ENCODE data around the gene GEN1.

The GEN1 gene

DNA sequence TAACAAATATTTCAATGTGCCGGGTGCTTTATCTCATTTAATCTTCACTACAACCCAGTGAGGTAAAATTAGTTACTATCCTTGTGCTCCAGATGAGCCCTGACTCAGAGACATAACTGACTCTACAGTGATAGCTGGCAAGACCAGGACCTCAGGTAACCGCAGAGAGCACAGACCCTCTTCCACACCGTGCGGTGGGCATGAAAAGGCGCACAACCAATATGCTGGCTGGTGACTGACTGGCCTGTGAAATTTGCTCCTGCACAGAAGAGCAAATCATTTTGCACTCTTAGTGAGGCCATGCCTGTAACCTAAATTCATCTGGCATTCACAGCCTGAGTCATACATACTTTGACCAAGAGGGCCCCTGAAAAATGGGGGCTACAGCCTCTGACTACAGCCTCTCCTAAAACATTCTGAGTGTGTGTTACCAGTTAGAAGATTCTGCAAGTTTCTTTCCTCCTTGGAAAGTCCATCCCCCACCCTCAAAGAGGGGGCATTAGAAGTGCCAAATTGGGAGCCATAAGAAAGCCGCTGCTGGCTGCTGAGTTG is 39.9 kb downstream of the GEN1 start:
- no peak for TF ChIP-seq POLR2A (IDR thresholded peaks at IDR 0.05; ENCODE audit: low read depth, low read length)
- DNase-seq (ENCODE audit: insufficient read length, low spot score) (no peak), FAIRE-seq (no peak)

DNA sequence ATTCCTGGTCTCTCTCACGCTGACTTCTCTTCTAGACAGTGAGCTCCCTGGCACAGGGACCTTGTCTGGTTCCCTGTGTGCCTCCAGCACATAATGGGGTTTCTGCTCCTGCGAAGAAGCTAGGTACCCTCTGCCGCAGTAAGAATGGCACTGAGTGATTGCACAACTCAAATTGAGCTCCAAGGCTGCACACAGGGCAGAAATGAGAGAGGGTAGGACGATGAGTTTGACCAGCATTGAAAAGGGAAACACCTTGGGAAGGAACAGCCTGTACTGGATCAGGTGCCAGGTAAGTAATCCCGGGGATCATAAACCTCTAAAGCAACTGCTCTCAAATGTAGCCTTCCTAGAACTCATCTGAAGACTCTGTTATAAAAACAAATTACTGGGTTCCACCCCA is 41.4 kb downstream of the GEN1 start:
- no peak for FAIRE-seq
- TF ChIP-seq POLR2A (IDR thresholded peaks at IDR 0.05; ENCODE audit: low read depth, low read length), result no peak
- DNase-seq (ENCODE audit: insufficient read length, low spot score), result no peak

DNA sequence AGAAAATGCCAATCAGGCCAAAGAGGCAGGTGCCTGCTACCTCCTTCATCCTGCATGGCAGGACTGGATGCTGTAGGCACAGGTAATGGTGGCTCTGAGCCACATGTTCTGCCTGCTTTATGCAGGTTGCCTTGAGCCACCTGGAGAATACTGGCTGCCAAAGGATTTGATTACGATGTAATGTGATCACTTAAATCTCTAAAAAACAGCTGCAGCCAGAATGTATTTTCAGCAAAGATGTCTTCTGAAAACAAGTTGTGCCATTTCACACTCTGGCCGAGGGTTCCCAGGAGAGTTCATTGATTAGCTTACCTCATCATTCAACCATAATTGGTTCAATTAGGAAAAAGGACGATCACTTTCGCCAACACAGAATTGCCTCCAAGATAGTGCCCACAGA is 44.4 kb downstream of the GEN1 start:
- FAIRE-seq, result no peak
- TF ChIP-seq POLR2A (IDR thresholded peaks at IDR 0.05; ENCODE audit: low read depth, low read length), result no peak
- no peak for DNase-seq (ENCODE audit: insufficient read length, low spot score)

DNA sequence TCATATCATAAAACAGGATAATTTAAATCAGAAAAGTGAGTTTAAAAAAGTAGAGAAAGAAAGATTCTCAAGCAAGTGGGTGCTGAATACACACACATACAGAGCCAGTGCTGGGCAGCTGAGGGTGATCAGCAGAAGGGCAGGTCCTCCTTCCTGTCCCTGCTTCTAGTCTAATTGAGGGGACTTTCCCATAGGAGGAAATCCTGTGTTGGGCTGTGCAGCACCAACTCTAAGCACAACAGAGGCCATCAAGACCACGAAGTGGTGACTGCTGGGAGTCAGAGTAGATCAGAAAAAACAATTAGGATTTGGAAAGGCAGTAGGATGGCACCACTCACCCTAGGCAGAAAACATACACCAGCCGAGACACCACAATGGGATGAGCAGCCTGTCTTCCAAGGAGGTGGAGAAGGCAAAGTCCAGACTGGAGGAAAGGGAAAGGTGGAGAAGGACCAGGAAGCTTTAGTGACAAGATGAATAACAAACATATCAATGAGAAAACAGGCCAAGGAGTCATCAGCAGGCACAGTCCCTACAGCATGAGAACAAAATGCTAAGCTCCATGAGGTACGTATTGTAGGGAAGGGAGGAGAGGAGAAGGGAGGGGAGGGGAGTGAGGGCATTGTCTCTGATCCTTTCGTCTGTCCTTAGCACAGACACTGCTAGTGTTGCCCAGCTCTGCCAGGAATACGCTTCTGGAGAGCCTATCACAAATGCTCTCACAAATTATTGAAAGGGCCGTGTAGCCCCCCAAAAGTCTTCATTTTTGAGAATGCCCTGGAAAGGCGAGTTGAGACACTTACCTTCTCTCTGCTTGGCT is 45.6 kb downstream of the GEN1 start:
- no peak for FAIRE-seq
- TF ChIP-seq POLR2A (IDR thresholded peaks at IDR 0.05; ENCODE audit: low read depth, low read length), result no peak
- DNase-seq (ENCODE audit: insufficient read length, low spot score), result no peak

DNA sequence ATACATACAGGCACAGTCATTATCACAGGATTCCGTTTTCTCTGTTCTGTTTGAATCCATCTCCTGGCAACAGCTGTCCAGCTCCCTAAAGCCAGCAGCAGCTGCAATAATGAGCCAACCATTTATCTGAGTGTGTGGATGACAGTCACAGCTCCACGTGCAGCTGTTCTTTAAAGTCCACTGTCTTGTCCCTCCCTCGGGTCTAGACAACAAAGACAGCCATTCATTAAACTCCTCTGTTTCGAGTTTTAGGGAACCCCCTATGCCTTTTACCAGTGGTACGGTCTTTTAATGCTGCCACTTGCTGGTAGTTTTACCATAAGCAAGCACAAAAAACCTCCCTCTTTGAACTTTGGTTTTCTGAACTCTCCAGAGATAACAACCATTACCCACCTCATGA is 46.3 kb downstream of the GEN1 start:
- no peak for FAIRE-seq
- TF ChIP-seq POLR2A (IDR thresholded peaks at IDR 0.05; ENCODE audit: low read depth, low read length), result no peak
- no peak for DNase-seq (ENCODE audit: insufficient read length, low spot score)

DNA sequence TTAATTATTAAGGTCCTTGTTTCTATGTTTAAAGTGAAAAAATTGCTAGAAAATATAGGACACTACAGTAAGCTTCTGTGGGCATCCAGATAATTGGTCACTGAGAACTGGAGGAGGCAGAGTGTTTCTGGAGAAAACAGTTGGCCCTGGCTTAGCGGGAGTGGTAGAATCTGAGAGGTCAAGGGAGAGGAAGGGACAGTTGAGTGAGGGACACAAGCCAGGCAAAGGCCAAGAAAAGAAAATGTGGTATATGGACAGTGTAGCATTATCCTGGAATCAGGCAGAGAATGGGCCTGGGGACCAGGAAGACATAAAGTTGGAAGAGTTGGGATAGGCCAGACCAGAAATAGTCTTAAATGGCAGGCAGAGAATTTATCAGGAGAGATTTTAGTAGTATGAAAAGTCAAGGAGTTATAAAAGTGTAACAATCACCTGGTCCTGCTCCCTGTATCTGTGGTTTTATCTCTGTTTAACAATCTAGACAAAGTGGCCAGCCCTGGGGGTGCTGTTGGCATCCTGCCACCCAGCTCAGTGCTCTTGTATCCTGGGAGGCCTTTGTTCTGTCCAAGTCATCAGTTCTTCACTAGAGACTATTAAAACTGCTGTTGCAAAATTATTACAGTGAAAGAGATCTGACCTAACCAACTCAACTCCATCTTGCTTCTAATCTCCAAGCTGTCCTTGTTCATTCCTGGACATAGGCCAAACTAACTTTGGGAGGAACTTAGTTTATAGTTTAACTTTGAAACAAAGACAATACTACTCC is 46.9 kb downstream of the GEN1 start:
- FAIRE-seq (no peak), DNase-seq (ENCODE audit: insufficient read length, low spot score) (no peak)
- no peak for TF ChIP-seq POLR2A (IDR thresholded peaks at IDR 0.05; ENCODE audit: low read depth, low read length)

DNA sequence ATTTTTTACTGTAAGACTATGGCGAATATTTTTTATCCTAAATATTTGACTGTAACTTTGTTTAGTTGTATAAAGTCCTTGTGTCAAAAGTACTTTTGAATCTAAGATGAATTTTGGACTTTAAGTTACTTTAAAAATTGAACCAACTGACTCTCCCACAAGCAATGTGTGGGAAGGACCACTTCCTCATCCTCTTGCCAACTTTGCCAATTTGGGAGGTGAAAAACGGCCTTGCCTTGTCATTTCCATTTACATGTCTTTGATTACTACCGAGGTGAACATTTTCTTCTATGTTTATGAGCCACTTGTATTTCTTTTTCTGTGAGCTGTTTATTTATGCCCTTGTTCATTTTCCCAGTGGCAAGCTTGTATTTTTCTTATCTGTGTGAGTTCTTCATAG is 49.6 kb downstream of the GEN1 start:
- no peak for TF ChIP-seq POLR2A (IDR thresholded peaks at IDR 0.05; ENCODE audit: low read depth, low read length)
- DNase-seq (ENCODE audit: insufficient read length, low spot score), result no peak
- FAIRE-seq, result no peak

DNA sequence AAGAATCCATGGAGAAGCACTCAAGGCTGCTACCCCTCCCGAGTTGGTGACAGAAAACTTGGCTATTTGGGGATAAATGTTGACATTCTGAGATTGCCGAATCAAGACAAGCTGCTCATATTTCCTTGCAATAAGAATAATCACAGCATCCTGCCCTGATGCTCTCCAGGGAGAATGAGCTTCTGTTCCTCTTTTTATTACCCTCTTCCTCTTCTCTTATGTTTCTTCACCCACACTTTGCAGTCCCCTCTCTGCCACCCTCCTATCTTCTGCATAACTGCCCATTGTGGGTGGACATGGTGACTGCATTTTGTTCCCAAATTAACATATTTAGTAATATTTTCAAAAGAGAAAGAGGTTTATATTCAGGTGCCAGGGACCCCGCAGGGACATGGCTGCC is 50.4 kb downstream of the GEN1 start:
- no peak for FAIRE-seq

DNA sequence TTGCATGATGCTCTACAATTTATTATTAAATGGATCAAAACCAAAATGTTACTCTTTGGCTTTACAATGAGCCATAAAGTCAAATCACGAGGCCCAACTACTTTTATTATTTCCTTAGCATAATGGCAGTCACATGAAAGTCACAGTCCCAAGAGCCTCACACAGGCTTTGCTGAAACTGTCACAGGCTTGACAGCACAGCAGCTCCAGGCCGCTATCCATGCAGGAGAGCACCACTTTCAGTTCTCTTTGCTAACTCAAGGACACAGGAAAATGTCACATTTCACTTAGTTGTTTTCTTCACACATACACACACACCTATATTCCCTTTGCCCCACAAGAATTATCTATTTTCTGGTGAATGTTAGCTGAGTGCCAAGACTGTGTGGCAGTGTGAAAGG is 51.2 kb downstream of the GEN1 start:
- no peak for TF ChIP-seq POLR2A (IDR thresholded peaks at IDR 0.05; ENCODE audit: low read depth, low read length)
- DNase-seq (ENCODE audit: insufficient read length, low spot score) (no peak), FAIRE-seq (no peak)

More for the DNA sequence above, 50.4 kb downstream of the GEN1 start:
- no peak for TF ChIP-seq POLR2A (IDR thresholded peaks at IDR 0.05; ENCODE audit: low read depth, low read length)
- DNase-seq (ENCODE audit: insufficient read length, low spot score), result no peak

DNA sequence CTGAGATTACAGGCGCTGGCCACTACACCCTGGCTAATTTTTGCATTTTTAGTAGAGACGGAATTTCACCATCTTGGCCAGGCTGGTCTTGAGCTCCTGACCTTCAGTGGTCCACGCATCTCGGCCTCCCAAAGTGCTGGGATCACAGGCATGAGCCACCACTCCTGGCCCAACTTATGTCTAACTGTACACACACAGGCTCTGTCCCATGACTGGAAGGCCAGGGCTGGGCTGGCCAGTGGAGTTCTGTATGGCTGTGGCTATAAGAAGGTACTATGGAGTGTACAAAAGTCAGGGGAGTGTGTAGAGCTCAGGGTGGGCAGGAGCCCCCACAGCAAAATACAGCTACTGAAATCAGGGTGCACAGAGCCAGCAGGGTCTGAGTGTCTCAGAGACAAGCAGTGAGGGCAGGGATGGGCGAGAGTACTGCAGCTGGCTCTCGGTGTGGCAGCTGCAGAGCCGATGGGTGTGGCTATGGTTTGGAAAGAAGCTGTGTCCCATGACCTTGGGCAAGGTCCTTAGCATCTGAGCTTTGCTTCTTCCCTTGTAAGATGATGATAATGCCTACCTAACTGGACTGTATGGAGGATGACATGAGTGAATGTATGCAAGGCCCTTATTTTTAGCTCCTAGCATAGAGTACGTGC is 51.9 kb downstream of the GEN1 start:
- no peak for TF ChIP-seq POLR2A (IDR thresholded peaks at IDR 0.05; ENCODE audit: low read depth, low read length)
- FAIRE-seq, result no peak
- no peak for DNase-seq (ENCODE audit: insufficient read length, low spot score)

DNA sequence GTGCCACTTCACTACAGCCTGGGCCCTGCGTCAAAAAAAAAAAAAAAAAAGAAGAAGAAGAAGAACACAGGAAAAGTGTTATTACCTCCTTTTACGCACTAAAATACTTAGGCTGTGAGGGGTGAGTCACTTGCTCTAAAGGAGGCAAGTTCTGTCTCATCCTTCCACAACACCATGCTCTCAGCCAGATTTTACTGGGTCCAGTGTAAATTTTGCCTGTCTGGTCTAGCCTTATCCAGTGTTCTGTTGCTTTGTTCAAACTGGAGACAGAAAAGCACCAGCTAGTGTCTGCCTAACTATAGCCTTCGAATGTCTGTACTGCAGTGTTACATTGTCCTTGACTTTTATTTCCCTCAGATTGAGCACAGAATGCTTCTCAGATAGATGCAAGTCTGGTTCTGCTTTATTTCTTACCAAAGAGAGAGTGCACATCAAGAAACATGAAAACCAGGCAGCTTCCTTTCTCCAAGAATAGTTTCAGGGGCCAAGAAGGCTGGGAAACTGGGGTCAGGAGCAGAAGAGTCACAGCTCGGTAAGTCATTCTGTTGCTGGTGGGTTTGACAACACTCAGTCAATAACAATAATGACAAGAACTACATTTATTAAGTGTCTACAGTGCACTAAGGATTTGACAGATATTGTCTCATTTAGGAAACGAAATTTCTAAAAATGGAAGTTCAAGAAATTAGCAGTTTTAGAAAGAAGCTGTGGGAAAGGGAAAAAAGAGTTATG is 59.2 kb downstream of the GEN1 start:
- DNase-seq (ENCODE audit: insufficient read length, low spot score), result no peak
- no peak for TF ChIP-seq POLR2A (IDR thresholded peaks at IDR 0.05; ENCODE audit: low read depth, low read length)
- FAIRE-seq, result no peak

DNA sequence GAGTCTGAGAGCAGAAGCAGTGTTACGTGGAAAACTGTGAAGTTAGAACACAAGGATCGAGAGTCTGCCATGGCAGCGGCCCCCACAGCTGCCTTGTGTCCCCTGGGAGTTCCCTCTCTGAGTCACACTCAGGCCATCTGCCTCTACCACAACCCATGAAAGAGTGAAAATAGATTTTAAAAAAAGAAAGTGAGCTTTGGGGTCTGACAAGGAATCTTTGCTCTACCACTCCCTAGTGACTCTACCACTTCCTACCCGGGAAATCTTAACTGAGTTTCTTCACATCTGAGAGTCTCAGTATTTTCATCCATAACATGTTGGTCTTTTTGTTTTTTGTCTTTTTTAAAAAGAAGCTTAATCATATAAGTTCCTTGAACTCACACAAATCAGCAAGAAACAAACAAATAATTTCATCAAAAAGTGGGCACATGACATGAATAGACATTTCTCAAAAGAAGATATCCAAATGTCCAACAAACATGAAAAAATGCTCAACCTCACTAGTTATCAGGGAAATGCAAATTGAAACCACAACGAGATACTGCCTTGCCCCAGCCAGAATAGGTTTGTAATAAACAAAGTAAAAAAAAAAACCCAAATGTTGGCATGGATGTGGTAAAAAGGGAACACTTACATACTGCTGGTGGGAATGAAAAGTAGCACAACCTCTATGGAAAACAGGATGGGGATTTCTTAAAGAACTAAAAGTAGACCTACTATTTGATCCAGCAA is 60.0 kb downstream of the GEN1 start:
- no peak for FAIRE-seq
- TF ChIP-seq POLR2A (IDR thresholded peaks at IDR 0.05; ENCODE audit: low read depth, low read length), result no peak

DNA sequence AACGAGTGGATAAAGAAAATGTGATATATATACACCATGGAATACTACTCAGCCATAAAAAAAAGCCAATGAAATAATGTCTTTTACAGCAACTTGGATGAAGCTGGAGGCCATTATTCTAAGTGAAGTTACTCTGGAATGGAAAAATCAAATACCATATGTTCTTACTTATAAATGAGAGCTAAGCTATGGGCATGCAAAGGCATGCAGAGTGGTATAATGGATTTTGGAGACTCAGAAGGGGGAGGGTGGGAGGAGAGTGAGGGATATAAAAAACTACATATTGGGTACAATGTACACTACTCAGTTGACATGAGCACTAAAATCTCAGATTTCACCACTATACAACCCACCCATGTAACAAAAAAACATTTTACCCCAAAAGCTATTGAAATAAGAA is 60.7 kb downstream of the GEN1 start:
- no peak for FAIRE-seq
- no peak for DNase-seq (ENCODE audit: insufficient read length, low spot score)
- no peak for TF ChIP-seq POLR2A (IDR thresholded peaks at IDR 0.05; ENCODE audit: low read depth, low read length)

More for the DNA sequence above, 60.0 kb downstream of the GEN1 start:
- DNase-seq (ENCODE audit: insufficient read length, low spot score), result no peak
